ENCODE measurements around the gene LRRC39.

The LRRC39 gene

DNA sequence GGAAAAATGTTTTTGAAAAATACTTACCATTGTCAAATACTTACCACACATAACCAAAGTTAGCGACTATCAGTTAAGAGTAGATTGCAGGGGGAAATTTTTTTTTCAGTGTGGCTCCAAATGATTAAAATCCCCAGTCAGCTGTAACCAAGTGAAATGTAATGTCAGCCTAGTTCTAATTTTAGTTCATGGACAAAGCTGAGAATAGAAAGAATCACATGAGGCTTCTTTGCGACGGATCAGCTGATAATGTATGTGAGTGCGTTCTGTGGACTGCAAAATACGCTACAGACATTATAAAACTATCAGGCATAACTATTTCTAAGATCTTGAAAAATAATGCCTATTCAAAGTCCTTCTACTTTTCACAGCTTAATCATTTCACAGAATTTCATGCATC, at the start of gene LRRC39:
TSS of gene LRRC39 (minus strand) at position 166 of the 400 bp plus-strand sequence. CDS start 9,740 bp downstream, outside the sequence.
- TF ChIP-seq, protein P1, sequence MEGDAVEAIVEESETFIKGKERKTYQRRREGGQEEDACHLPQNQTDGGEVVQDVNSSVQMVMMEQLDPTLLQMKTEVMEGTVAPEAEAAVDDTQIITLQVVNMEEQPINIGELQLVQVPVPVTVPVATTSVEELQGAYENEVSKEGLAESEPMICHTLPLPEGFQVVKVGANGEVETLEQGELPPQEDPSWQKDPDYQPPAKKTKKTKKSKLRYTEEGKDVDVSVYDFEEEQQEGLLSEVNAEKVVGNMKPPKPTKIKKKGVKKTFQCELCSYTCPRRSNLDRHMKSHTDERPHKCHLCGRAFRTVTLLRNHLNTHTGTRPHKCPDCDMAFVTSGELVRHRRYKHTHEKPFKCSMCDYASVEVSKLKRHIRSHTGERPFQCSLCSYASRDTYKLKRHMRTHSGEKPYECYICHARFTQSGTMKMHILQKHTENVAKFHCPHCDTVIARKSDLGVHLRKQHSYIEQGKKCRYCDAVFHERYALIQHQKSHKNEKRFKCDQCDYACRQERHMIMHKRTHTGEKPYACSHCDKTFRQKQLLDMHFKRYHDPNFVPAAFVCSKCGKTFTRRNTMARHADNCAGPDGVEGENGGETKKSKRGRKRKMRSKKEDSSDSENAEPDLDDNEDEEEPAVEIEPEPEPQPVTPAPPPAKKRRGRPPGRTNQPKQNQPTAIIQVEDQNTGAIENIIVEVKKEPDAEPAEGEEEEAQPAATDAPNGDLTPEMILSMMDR (IDR thresholded peaks at IDR 0.05) = no peak
- DNase-seq (ENCODE audit: low spot score) = no peak
- Histone ChIP-seq H3K4me3 (no peak within 1 kb of the TSS), H3K27ac (no peak within 1 kb of the TSS)

DNA sequence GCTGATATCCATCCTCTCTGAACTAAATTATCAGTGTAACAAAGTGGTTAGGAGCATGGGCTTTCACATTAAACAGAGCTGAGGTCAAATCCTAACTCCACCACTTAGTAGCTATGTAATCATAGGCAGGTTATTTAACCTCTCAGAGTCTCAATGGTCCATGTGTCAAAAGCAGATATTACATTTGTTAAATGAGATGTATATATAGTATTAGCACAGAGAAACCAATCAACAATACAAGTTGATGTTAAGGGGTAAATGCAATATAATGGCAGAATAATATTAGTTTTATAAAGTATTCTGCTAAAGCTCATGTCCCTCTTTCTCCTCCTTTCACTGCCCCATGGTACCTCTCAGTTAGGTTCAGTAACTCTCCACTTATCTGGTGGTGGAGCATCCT, 44.4 kb upstream of the LRRC39 start:
- H3K27ac ChIP-seq = no peak overlapping the region
- TF ChIP-seq, protein P1 (IDR thresholded peaks at IDR 0.05) = no peak
- DNase-seq (ENCODE audit: low spot score) = no peak

GRCh38 chr1:100219883-100220282, 41.8 kb upstream of the LRRC39 start:
- no peak overlapping the region for H3K4me3 ChIP-seq
- no peak overlapping the region for H3K27ac ChIP-seq
- TF ChIP-seq, protein P1 (IDR thresholded peaks at IDR 0.05) = no peak
- no peak for DNase-seq (ENCODE audit: low spot score)

More for the DNA sequence above, 44.4 kb upstream of the LRRC39 start:
- no peak overlapping the region for H3K4me3 ChIP-seq

DNA sequence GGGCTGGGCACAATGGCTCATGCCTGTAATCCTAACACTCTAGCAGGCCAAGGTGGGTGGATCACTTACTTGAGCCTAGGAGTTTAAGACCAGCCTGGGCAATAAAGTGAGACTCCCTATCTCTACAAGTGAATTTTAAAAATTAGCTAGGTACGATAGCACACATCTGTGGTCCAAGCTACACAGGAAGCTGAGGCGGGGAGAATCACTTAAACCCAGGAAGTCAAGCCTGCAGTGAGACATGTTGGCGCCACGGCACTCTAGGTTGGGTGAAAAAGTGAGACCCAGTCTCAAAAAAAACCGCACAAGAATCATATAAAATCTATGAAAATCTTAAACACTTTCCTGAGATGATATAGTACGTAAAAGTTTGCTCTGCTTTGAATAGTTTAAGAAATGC, 41.4 kb upstream of the LRRC39 start:
- no peak overlapping the region for H3K27ac ChIP-seq
- TF ChIP-seq, protein P1 (IDR thresholded peaks at IDR 0.05) = no peak
- H3K4me3 ChIP-seq = no peak overlapping the region
- DNase-seq (ENCODE audit: low spot score) = no peak

DNA sequence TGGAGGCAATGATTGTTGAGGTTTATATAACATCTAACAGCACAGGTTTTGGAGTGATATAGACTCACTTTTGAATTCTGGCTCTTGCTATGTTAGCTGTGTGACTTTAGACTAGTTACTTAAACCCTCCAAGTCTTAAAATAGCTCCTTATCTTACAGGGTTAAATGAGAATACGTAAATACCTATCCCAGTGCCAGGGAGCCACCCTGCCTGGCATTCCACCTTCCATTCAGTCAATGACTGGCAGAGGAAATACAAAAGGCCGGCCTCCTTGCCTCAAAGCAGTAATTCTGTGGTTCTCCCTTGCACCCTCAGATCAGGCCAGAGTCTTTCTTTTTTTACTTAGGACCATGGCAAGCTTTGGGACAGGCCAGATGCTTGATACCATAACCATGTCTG, 39.8 kb upstream of the LRRC39 start:
- Histone ChIP-seq H3K4me3 (no peak overlapping the region), H3K27ac (no peak overlapping the region)
- TF ChIP-seq, protein P1 (IDR thresholded peaks at IDR 0.05) = no peak
- DNase-seq (ENCODE audit: low spot score) = no peak

DNA sequence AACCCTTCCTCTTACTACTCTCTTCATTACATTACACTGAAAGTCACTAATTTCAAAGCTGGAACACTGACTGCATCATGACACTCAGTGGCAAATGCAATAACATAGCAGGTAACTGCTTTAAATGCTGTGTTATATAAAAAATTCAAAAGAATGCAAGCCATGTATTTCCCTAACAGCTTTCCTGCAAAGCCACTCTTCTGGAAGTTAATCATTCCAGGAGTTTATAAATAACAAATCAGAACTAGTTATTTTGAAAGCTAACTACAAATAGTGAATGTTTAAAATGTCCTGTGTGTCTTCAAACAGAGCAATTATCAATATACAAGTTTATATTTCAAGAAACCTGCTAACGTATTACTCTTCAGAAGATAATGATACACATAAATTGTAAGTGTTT, 37.0 kb upstream of the LRRC39 start:
- Histone ChIP-seq H3K4me3 (no peak overlapping the region), H3K27ac (no peak overlapping the region)
- no peak for DNase-seq (ENCODE audit: low spot score)
- TF ChIP-seq, protein P1 (IDR thresholded peaks at IDR 0.05) = no peak

DNA sequence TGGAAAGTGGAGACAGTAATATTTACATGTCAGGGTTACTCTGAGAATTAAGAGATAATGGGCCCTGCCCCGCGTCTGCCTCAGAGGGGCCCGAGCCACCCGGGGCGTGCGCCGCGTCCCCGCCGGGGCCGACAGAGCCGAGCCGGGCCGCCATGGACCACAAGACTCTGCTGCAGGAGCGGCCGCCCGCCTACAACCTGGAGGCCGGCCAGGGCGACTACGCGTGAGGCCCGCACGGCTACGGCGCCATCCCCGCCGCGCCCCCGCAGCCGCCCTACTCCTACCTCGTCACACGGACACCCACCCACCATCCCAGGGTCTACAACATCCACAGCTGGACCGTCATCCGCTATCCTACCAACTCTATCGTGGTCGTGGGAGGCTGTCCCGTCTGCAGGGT, 35.1 kb upstream of the LRRC39 start:
- no peak for DNase-seq (ENCODE audit: low spot score)
- TF ChIP-seq, protein P1 (IDR thresholded peaks at IDR 0.05) = no peak
- H3K4me3 ChIP-seq = no peak overlapping the region
- no peak overlapping the region for H3K27ac ChIP-seq

Measured in coronary artery (tissue), 2 donors.